ENCODE results near the gene CASQ2. TPM values are rescaled to one million over a fixed set of nuclear protein-coding genes. Genes with fewer than 3 reads are reported as not detected.

CASQ2 gene
- polyA plus RNA-seq, 1 donor (not counting 4 experiments of a cell fraction or from before 2014, with no cell fraction given): 0.04 TPM

- Histone ChIP-seq H3K27me3 (ENCODE audit: control insufficient read depth, extremely low read depth, insufficient read depth, low read length) (no peaks in the 10 kb centered on the region), H3K4me3 (ENCODE audit: control insufficient read depth in 2 of 3, extremely low read depth in 1 of 3, insufficient read depth in 2 of 3, low read depth in 1 of 3, low read length in 3 of 3) (peak overlapping the region in 1 of 3 experiments; percentile 25), H4K20me1 (ENCODE audit: control insufficient read depth, extremely low read depth, insufficient read depth, low read length) (no peaks in the 10 kb centered on the region), H3K9me3 (ENCODE audit: control insufficient read depth, low read depth, low read length) (no peaks in the 10 kb centered on the region), H3K36me3 (ENCODE audit: control insufficient read depth in 2 of 2, extremely low read depth in 1 of 2, insufficient read depth in 2 of 2, low read length in 2 of 2) (no peaks in the 10 kb centered on the region), H2AFZ (ENCODE audit: control insufficient read depth, low read length) (peak overlapping the region; percentile 49), H3K27ac (ENCODE audit: control insufficient read depth, insufficient read depth, low read length) (peak overlapping the region; percentile 56), H3K4me1 (ENCODE audit: control insufficient read depth, extremely low read depth, insufficient read depth, low read length) (peaks cover 34% of the 10 kb centered on the region), H3K4me2 (ENCODE audit: control insufficient read depth, extremely low read depth, insufficient read depth, low read depth, low read length) (peak overlapping the region; percentile 66), H3K79me2 (ENCODE audit: control insufficient read depth, insufficient read depth, low read length) (no peaks in the 10 kb centered on the region), H3K9me1 (ENCODE audit: control insufficient read depth, extremely low read depth, insufficient read depth, low read length) (peaks cover 5% of the 10 kb centered on the region), H3K9ac (ENCODE audit: control insufficient read depth, extremely low read depth, insufficient read depth, low read length) (peak overlapping the region; percentile 43)
- FAIRE-seq: peak; percentile 96
- dilution Hi-C loops (cut with MboI; ENCODE audit: extremely low pct_ligation_motif_present, low sequenced_read_pairs): no loop called here
- peak; percentile 87 for DNase-seq (ENCODE audit: low read depth, low spot score)
- TF ChIP-seq EZH2 (IDR thresholded peaks at IDR 0.05; ENCODE audit: low read length): no peak
- TF ChIP-seq, protein P1, sequence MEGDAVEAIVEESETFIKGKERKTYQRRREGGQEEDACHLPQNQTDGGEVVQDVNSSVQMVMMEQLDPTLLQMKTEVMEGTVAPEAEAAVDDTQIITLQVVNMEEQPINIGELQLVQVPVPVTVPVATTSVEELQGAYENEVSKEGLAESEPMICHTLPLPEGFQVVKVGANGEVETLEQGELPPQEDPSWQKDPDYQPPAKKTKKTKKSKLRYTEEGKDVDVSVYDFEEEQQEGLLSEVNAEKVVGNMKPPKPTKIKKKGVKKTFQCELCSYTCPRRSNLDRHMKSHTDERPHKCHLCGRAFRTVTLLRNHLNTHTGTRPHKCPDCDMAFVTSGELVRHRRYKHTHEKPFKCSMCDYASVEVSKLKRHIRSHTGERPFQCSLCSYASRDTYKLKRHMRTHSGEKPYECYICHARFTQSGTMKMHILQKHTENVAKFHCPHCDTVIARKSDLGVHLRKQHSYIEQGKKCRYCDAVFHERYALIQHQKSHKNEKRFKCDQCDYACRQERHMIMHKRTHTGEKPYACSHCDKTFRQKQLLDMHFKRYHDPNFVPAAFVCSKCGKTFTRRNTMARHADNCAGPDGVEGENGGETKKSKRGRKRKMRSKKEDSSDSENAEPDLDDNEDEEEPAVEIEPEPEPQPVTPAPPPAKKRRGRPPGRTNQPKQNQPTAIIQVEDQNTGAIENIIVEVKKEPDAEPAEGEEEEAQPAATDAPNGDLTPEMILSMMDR (optimal IDR thresholded peaks at IDR 0.05 in 1 of 3, IDR thresholded peaks at IDR 0.05 in 1 of 3, conservative IDR thresholded peaks at IDR 0.05 in 1 of 3; ENCODE audit: extremely low read depth in 1 of 3, insufficient read depth in 2 of 3, low read length in 3 of 3): no peak
Measured at GRCh38 chr1:115714572-115715141, 53.9 kb downstream of the CASQ2 start.

DNA sequence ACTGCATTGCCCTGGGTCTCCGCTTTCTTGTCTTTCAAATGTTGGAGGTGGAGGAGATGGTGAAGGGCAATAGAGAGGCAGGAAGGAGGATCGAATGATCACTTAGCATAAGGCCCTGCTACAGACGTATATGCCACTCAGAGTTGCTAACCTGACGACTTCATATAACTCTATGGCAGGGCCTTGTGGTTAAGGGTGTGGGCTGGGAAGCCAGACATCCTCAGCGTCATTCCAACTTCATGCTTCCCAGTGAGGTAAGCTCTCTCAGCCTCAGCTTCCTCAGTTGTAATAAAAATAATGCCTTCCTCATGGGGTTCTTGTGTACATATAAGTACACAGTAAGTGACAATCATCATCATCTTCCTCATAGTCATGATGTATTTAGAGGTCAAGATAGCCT is 54.6 kb downstream of the CASQ2 start:
- no peaks in the 10 kb centered on the region for H3K79me2 ChIP-seq (ENCODE audit: control insufficient read depth, insufficient read depth, low read length)
- no peaks in the 10 kb centered on the region for H4K20me1 ChIP-seq (ENCODE audit: control insufficient read depth, extremely low read depth, insufficient read depth, low read length)
- peak overlapping the region; percentile 56 for H3K27ac ChIP-seq (ENCODE audit: control insufficient read depth, insufficient read depth, low read length)
- H3K27me3 ChIP-seq (ENCODE audit: control insufficient read depth, extremely low read depth, insufficient read depth, low read length): no peaks in the 10 kb centered on the region
- H3K4me1 ChIP-seq (ENCODE audit: control insufficient read depth, extremely low read depth, insufficient read depth, low read length): peaks cover 34% of the 10 kb centered on the region
- H3K9ac ChIP-seq (ENCODE audit: control insufficient read depth, extremely low read depth, insufficient read depth, low read length): no peak overlapping the region
- H3K4me2 ChIP-seq (ENCODE audit: control insufficient read depth, extremely low read depth, insufficient read depth, low read depth, low read length): no peak overlapping the region
- TF ChIP-seq, protein P1 (optimal IDR thresholded peaks at IDR 0.05 in 1 of 3, IDR thresholded peaks at IDR 0.05 in 1 of 3, conservative IDR thresholded peaks at IDR 0.05 in 1 of 3; ENCODE audit: extremely low read depth in 1 of 3, insufficient read depth in 2 of 3, low read length in 3 of 3): no peak
- TF ChIP-seq EZH2 (IDR thresholded peaks at IDR 0.05; ENCODE audit: low read length): no peak
- FAIRE-seq (peak; percentile 13), DNase-seq (ENCODE audit: low read depth, low spot score) (no peak)
- dilution Hi-C loops (cut with MboI; ENCODE audit: extremely low pct_ligation_motif_present, low sequenced_read_pairs): no loop called here
- H3K9me3 ChIP-seq (ENCODE audit: control insufficient read depth, low read depth, low read length): no peaks in the 10 kb centered on the region
- no peaks in the 10 kb centered on the region for H3K36me3 ChIP-seq (ENCODE audit: control insufficient read depth in 2 of 2, extremely low read depth in 1 of 2, insufficient read depth in 2 of 2, low read length in 2 of 2)
- H3K9me1 ChIP-seq (ENCODE audit: control insufficient read depth, extremely low read depth, insufficient read depth, low read length): peaks cover 5% of the 10 kb centered on the region
- H3K4me3 ChIP-seq (ENCODE audit: control insufficient read depth in 2 of 3, extremely low read depth in 1 of 3, insufficient read depth in 2 of 3, low read depth in 1 of 3, low read length in 3 of 3): no peak overlapping the region
- H2AFZ ChIP-seq (ENCODE audit: control insufficient read depth, low read length): no peak overlapping the region
